CD4-positive, alpha-beta T cell treated with Interleukin-15 for 1 hour (primary cell): ENCODE measurements around the gene ST6GALNAC5.
"Not testable (repeated sequence)": the region's sequence is repeated elsewhere in the genome, so short reads cannot be mapped to it uniquely, and the experiment has no call there.

Source experiments
- DNase-seq: peaks from one replicate; pipeline ENCODE4 v3.0.0-alpha.2; 2020

The ST6GALNAC5 gene

GRCh38 chr1:76939050-76939816, 72.0 kb downstream of the ST6GALNAC5 start:
- DNase-seq, result no peak

GRCh38 chr1:76939817-76940216, 72.5 kb downstream of the ST6GALNAC5 start:
- no peak for DNase-seq

GRCh38 chr1:76940571-76941335, 73.5 kb downstream of the ST6GALNAC5 start:
- no peak for DNase-seq

GRCh38 chr1:76942549-76942948, 75.3 kb downstream of the ST6GALNAC5 start:
- DNase-seq, result no peak

- DNase-seq, result no peak
Observed at GRCh38 chr1:76944942-76945341, 77.7 kb downstream of the ST6GALNAC5 start.

GRCh38 chr1:76948846-76949245, 81.6 kb downstream of the ST6GALNAC5 start:
- DNase-seq, result no peak

- DNase-seq, result no peak
Observed at GRCh38 chr1:76949503-76949902, 82.2 kb downstream of the ST6GALNAC5 start.

GRCh38 chr1:76950306-76950705, 83.0 kb downstream of the ST6GALNAC5 start:
- DNase-seq, result no peak

- no peak for DNase-seq
Observed at GRCh38 chr1:76951153-76951552, 83.9 kb downstream of the ST6GALNAC5 start.

GRCh38 chr1:76955652-76956051, 88.4 kb downstream of the ST6GALNAC5 start:
- DNase-seq, result no peak

GRCh38 chr1:76957961-76958360, 90.7 kb downstream of the ST6GALNAC5 start:
- DNase-seq, result no peak

GRCh38 chr1:76958828-76959227, 91.5 kb downstream of the ST6GALNAC5 start:
- DNase-seq, result no peak

- DNase-seq, result no peak
Observed at GRCh38 chr1:76959556-76959955, 92.3 kb downstream of the ST6GALNAC5 start.

GRCh38 chr1:76961181-76961819, 94.0 kb downstream of the ST6GALNAC5 start:
- no peak for DNase-seq

- DNase-seq, result no peak
Observed at GRCh38 chr1:76961820-76962207, 94.5 kb downstream of the ST6GALNAC5 start.

- DNase-seq, result not testable (repeated sequence)
Observed at GRCh38 chr1:76981267-76981666, 114.0 kb downstream of the ST6GALNAC5 start.

- DNase-seq, result no peak
Observed at GRCh38 chr1:76989976-76990375, 122.7 kb downstream of the ST6GALNAC5 start.

GRCh38 chr1:76993036-76993435, 125.8 kb downstream of the ST6GALNAC5 start:
- no peak for DNase-seq

- DNase-seq, result no peak
Observed at GRCh38 chr1:76998582-76999223, 131.4 kb downstream of the ST6GALNAC5 start.

GRCh38 chr1:77007675-77008074, 140.4 kb downstream of the ST6GALNAC5 start:
- DNase-seq, result no peak

GRCh38 chr1:77010937-77011336, 143.7 kb downstream of the ST6GALNAC5 start:
- DNase-seq, result no peak

GRCh38 chr1:77012066-77012465, 144.8 kb downstream of the ST6GALNAC5 start:
- no peak for DNase-seq

- no peak for DNase-seq
Observed at GRCh38 chr1:77014073-77014788, 147.0 kb downstream of the ST6GALNAC5 start.
